ENCODE results near the gene ARL6IP1.

GRCh38 chr16:18805257-18805773 is 4.0 kb upstream of the ARL6IP1 start:
- no peak for TF ChIP-seq EZH2 (IDR thresholded peaks at IDR 0.05)
- TF ChIP-seq POLR2AphosphoS5 (IDR thresholded peaks at IDR 0.05; ENCODE audit: borderline replicate concordance, low read depth, low read length), result no peak
- no peak for TF ChIP-seq FOXP2 (optimal IDR thresholded peaks at IDR 0.05; ENCODE audit: control extremely low read depth, extremely low read length, insufficient read depth)

Data from SK-N-MC (cell line).